Activated gamma-delta T cell treated with Interleukin-2 at 50 U/mL for 16 hours (primary cell): ENCODE results near the gene GATC.
A peak's percentile ranks its signal among the peaks of the same experiment; 100 is the strongest.
"Not testable (repeated sequence)": the region's sequence is repeated elsewhere in the genome, so short reads cannot be mapped to it uniquely, and the experiment has no call there.

Experiments used
- DNase-seq: peaks from one replicate; pipeline ENCODE4 v3.0.0-alpha.2; 2020

The GATC gene

GRCh38 chr12:120470150-120470784 lies 24.0 kb downstream of the GATC start:
- no peak for DNase-seq

- DNase-seq: no peak
Observed at GRCh38 chr12:120472521-120472920, 26.3 kb downstream of the GATC start.

GRCh38 chr12:120473807-120474615 lies 27.8 kb downstream of the GATC start:
- no peak for DNase-seq

DNA sequence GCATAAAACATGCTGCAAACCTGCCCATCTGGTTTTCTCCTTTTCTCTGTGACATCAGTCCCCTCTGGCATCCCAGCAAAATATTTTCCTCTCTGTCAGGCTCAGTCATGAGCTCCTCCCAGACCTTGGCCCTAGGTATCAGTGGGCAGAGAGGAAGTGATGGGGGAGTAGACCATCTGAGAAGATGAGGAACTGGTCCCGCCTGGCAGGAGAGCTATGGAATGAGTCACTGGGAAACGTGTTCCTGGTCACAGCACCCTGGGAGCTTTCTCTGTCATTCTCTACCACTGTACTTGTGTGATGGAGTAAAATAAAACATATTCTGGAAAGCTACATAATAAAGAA lies 28.3 kb downstream of the GATC start:
- DNase-seq: no peak

DNA sequence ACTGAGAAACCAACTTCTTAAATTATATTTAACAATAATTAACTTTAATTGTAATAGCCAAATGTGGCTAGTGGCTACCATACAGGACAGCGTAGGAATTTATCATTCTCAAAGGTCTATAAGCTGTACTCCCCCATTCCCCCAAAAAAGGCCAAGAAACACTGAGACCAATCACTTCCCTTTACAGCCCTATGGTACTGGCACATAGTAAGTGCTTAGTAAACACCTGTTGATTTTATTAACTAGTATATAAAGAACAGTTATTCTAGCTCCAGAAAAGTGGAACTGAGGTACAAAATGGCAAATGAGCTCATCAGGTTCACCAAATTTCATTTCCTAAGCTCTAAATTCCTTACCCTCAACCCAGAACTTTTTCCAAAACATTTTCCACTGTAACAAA lies 29.4 kb downstream of the GATC start:
- no peak for DNase-seq

DNA sequence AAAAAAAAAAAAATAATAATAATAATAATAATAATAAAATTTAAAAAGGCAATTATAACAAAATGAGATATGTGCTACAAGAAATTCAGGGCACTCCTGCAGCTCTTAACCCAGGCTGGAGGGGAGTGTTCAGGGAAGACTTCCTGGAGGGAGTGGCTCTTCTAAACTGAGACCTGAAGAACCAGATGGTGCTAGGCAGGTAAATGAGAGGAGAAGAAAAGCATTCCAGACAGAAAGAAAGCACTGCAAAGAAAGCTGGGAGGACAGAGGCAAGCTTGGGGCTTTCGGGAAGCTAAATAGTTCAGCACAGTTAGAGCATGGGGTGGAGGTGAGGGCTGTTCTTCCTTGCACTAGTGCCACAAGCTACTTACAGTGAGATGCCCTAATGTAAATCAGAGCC lies 33.2 kb downstream of the GATC start:
- DNase-seq: no peak

DNA sequence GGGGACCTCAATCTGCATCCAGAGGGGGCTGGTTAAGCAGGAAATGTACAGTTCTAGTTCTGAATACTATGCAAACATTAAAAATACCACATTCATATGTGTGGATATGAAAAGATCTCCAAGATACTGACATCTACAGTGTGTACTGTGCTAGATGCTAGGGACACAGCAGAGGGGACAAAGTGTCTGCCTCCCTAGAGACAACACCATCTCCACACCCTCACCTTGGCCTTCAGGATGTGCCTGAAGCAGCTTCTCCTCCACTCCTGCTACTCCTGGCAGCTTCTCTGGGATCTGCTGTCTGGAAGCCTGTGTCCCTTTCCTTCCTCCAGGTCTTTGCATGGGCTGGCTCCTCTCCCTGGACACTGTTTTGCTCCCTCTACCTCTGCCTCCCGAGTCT lies 34.0 kb downstream of the GATC start:
- DNase-seq: no peak

- DNase-seq: no peak
Observed at GRCh38 chr12:120481022-120481767, 35.0 kb downstream of the GATC start.

DNA sequence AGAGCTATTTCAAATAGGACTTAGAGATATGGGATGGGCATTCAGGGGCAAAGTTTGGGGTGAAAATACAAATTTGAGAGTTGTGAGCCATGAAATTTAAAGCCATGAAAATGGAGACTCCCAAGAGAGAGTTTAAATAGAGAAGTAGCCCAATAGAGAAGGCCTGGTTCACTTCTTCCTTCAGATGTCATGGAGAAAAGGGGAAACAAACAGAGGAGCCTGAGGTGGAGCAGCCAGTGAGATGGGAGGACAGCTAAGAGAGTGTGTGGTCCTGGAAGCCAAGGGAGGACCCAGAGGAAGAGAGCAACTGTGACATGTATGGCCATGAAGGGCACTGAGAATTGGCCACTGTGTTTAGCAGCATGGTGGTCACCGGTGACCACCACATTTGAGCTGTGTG lies 37.4 kb downstream of the GATC start:
- no peak for DNase-seq

DNA sequence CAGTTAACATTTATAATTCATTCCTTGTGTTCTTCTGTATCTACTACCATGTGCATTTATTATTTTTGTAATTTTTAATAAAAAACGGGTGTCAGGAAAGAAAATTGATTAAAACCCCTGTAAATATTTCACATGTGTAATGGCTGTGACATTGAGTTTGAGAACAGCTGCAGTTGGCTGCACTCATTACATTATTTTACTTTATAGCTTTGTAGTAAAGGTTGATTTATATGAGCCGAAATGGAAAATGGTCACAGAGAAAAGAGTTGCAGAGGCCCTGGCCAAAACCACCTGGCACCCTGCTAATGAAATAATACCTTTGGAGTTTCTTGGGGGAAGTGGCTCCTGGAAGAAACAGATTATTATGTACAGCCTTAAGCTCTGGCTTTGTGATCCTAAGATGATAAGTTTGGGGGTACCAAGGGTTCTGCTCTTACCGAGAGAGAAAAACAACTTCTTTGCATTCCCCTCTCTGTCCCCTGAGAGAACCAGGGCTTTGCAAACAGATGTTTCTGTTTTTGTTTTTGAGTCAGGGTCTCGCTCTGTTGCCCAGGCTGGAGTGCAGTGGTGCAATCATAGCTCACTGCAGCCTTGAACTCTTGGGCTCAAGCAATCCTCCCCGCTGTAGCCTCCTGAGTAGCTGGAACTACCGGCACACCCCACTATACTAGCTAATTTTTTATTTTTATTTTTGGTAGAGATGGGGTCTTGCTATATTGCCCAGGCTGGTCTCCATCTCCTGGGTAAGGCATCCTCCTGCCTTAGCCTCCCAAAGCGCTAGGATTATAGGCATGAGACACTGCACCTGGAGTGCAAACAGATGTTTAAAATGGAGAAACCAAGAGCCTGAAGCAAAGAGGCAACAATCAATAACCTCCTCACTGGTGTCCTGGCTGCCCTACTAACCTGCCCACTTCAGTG lies 40.0 kb downstream of the GATC start:
- no peak for DNase-seq

DNA sequence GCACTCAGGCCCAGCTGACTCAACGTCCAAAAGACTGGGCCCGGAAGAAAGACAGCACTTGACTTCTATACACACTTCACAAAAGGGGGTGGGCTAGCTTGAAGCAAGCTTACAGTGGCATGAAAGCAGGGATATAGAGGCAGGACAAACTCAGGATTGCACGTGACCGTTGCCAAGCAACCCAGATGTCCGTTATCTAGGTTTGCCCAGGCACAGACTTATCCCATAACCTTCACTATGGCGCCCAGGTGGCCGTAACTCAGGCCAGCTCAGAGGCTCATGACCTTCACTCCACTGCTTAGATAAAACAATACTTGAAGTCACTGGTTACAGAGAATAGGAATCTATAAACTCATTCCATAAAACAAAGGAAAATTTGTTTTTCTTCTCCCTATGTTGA lies 41.3 kb downstream of the GATC start:
- DNase-seq: not testable (repeated sequence)

GRCh38 chr12:120488057-120488640 lies 41.9 kb downstream of the GATC start:
- DNase-seq: no peak

GRCh38 chr12:120489018-120489417 lies 42.8 kb downstream of the GATC start:
- DNase-seq: no peak

- no peak for DNase-seq
Observed at GRCh38 chr12:120490325-120490724, 44.1 kb downstream of the GATC start.

GRCh38 chr12:120490833-120491512 lies 44.7 kb downstream of the GATC start:
- no peak for DNase-seq

DNA sequence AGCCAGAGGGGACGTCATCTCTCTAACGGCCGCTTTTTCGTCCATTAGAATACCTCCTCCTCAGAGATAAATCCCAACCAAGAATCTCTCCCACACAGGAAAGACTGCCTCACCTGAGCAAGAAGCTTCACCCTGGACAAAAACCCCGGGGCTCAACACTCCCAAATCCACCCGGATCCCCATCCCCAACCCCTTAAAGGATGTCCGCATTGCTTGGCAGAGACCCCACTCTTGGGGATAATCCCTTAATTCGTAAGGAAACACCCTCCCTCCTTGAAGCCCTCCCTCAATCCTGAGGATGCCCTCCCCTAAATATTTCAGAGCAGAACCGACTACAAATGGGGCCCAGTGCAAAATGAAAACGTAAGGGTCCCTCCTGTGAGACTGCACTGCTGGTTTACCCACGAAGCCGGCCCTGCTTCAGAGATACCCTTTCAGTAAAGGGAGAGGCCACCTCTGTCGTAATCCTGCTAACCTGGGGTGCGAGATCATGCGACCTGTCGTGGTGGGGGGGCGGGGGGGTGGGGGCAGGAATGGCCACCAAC lies 49.0 kb downstream of the GATC start:
- DNase-seq: peak; percentile 3

GRCh38 chr12:120495731-120496412 lies 49.6 kb downstream of the GATC start, which contains the start of gene DYNLL1:
DYNLL1 (plus strand) TSS chr12:120496113; CDS start chr12:120496422, 309 bp downstream.
- peak; percentile 98 for DNase-seq

DNA sequence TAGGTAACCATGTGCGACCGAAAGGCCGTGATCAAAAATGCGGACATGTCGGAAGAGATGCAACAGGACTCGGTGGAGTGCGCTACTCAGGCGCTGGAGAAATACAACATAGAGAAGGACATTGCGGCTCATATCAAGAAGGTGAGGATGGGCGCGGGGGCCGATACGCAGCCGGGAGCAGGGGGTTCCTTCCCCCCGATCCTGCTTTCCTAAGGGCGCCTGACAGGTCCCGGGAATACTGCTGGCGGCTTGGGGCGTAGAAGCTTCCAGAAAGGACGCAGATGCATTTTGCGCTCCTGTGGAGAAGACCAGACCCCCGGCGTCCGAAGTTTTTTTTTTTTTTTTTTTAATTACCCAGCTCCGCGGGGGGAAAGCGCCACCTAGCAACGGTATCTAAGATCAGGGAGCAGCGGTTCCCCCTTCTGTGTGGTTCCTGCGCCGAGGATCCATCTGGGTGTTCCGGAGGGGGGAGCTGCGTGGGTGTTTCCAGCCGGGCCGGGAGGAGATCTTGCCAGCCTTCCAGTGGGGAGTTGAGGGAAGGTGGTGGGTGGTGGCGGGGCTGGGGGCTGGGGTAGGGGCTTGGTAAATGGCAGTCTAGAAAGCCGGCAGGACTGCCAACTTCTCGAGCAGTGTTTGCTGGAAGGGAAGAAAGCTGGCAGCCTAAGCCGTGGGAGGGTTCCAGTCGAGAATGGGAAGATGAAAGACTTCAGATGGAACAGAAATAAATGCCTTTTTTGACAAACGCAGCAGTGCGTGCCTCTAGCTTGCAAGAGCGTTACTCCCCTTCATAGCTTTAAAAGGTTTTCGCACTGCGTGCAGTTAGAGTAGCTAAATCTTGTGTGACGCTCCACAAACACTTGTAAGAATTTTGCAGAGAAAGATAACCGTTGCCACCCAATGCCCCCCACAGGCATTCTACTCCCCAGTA lies 50.4 kb downstream of the GATC start:
- peak; percentile 57 for DNase-seq

- no peak for DNase-seq
Observed at GRCh38 chr12:120497524-120498150, 51.4 kb downstream of the GATC start.
